Measurements from ENCODE around the gene MLN.

The MLN gene

DNA sequence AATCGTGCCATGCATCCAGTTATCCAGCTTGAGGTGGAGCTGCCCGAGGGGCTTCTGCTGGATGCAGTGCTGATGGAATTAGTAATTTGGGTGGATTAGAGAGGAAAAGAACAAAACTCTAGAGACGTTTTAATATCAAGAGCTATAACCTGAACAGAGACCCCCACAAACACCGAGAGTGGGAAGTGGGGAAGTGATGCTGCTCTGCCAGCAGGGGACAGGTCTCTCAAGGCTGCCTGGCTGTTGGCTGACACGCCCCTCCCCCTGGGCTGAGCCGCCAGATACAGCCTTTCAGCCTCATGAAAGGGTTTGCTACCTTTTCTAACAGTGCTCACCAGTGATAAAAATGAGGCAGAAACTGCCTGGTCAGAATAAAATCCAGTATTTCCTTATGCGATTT, 24.5 kb downstream of the MLN start:
- no peak for DNase-seq
- intact Hi-C loops (cut with DNase I): no loop called here

DNA sequence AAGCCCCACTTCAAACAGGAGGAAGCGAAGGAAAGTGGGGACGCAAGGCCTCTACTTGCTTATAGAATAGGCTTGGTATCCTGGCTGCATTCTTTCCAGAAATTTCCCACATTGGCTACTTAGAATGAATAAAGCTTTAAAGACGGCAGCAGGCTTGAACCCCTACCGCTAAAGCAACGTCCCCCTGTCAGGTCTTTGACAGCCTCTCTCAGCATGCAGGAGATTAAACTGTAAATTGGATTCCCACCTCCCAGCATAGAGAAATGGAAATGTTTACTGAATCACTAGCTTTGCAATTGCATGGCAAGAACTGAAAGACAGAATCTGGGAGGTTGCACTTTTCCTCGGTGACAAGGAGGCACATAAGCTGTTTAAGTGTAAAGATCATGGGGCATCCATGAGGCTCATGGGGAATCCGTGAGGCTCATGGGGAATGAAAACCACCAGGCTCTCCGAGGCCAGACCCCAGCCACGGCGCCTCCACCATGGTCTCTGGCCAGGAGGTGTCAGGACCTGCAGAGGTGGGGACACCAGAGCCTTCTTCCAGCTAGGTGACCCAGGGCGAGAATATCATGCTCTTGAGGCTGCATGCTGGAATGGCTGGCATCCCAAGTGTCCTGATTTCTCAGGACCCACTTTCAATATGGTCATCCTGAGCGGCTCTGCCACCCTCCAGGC, 25.2 kb downstream of the MLN start:
- intact Hi-C loops (cut with DNase I): no loop called here
- DNase-seq: no peak

DNA sequence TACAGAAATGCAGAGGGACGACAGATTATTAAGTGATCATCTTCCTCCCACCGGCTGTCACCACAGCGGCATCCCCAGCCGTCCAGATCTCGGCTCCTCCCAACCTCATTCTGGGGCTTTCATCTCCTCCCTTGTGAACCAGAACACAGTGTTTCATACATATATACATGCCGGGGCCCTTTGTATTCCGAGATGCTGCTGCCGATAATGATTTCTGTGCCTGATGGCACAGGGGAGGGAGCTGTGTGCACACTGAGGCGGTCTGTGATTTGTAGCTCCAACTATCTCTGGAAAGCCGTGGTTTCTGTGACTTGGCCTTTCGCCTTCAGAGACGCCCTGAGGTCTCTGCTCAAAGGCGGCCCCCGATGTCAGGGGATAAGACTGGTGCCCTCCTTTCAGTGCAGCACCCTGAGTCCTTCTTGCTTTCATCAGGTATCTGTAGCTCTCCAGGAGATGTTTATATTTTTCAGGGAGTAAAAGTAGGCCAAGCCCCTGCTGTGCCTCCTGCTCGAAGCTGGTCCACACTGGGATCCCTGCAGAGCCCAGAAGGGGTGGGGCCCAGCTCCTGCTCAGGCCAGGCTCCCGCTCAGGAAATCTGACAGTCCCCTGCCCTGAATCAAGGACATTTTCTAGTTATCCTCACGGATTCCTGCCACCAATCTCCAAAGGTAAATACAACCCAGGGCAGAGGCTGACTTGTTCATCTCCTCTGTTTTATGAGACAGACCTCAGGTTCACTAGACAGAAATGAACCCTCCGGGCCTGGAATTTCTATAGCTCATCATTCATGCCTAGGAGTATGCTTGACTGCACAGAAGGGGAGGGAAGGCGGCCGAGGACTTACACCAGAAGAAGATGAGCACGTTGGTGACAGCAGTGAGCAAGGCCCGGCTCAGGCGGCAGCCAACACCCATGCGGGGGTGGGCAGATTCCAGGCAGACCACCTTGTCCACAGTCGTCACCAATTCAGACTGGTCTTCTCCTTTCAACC, 26.1 kb downstream of the MLN start:
- DNase-seq: no peak
- intact Hi-C loops (cut with DNase I): no loop called here

DNA sequence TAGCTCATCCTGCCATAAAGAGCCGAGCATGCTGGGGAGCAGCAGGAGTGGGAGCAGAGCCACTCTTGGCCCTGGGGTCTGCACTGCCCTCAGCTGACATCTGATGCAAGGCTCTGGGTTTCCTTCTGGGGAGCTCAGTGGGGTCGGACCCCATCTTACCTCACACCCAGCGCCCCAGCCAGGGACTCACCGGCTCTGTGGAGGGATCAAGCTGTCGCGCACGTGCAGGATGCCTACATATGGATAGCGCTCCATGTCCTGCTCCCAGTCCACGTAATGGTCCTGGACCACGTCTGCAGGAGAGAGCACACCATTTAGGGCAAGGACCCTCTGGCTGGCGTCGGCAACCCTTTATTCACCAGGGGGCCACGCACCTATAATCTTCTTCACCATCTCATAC, 27.0 kb downstream of the MLN start:
- intact Hi-C loops (cut with DNase I): no loop called here
- no peak for DNase-seq

DNA sequence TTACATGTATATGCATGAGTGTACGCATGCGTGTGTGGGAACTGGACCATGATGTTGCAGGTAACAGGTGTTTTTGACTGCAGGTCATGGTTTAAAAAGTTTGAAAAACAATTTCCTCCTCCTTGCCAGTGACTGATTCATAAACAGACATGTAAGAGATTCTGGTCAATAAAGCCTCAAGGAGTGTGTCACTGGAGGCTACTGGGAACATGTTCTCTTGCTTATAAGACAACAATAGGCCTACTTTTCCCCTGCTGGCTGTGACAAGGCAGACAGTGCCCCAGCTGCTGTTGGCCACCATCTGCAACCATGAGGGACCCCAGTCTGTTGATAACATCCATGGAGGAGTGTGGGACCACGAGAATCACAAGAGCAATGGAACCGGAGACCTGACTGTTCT, 27.6 kb downstream of the MLN start:
- intact Hi-C loops (cut with DNase I): no loop called here
- no peak for DNase-seq

DNA sequence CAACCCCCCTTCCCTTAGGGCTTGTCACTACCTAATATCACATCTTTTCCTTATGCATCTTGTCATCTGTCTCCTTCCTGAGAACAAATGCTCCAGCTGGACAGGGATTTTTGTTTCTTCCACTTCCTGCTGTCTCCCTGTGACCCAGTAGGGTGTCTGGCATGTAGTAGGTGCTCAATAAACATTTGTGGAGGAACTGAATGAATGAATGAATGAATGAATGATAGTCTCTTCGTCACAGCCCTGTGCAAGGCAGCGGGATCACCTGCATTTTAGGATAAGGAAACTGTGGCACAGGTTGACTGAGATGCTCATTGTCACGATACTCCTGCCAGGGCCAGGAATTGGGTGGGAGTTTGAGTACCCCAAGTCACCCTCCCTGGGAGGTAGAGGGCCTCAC, 29.0 kb downstream of the MLN start:
- intact Hi-C loops (cut with DNase I): no loop called here
- no peak for DNase-seq

DNA sequence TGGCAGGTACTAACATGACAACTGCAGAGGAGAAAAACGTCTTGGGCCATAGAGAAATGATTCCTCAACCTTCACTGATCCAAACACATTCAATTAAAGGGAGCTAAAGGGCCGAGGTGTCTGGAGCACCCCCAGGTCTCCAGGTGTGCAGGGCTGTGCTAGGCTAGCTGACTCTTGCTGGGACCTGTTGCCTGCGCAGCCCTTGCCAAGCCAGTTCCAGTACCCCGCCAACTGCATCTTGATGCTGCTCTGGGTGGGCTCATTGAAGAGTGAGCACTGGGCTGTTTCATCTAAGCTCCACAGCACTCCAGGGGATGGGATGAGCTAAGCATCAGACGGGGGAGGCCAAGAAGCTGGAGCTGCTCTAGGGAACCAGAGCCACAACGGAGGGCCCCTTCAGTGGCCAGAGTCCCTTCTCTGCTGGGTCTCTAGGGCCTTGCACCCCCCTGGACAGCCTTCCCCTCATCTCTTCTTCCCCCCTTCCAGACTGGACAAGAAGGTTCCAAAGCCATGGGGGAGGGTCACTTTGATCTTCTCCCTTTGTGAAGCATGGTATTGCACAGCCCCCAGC, 30.8 kb downstream of the MLN start:
- DNase-seq: no peak
- intact Hi-C loops (cut with DNase I): no loop called here

DNA sequence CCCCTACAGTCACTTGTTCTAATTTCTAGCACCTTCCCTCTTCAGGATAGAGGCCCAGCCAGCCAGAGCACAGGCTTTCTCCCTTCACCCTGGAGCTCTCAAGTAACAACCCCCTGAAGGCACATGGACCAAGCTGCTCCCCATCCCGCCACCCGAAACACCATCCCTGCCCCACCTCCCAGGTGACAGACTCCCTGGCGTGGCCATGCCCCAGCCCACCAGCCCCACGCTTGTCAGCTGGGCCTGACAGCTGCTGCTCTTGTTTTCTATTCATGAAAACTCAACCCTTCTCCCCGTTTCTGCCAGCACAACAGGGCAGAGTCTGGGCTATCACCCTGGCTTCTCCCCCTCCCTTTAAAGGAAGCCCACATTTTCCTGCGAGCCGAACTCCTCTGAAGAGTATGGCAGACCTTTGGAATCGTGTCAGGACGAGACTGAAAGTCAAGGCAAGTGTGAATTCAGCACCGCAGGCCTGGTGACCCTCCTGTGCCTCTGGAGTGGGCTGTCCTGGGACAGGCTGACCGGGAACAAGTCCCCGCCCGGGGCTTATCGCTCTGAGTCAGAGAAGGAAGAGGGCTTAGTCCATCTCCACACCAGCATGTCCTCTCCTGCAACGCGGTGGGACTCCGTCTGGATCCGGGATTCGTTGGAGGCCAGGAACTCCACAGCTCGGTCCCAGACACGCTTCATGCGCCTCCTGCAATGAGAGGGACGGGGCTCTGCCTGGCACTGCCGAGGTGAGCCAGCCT, 31.5 kb downstream of the MLN start:
- intact Hi-C loops (cut with DNase I): no loop called here
- DNase-seq: no peak

DNA sequence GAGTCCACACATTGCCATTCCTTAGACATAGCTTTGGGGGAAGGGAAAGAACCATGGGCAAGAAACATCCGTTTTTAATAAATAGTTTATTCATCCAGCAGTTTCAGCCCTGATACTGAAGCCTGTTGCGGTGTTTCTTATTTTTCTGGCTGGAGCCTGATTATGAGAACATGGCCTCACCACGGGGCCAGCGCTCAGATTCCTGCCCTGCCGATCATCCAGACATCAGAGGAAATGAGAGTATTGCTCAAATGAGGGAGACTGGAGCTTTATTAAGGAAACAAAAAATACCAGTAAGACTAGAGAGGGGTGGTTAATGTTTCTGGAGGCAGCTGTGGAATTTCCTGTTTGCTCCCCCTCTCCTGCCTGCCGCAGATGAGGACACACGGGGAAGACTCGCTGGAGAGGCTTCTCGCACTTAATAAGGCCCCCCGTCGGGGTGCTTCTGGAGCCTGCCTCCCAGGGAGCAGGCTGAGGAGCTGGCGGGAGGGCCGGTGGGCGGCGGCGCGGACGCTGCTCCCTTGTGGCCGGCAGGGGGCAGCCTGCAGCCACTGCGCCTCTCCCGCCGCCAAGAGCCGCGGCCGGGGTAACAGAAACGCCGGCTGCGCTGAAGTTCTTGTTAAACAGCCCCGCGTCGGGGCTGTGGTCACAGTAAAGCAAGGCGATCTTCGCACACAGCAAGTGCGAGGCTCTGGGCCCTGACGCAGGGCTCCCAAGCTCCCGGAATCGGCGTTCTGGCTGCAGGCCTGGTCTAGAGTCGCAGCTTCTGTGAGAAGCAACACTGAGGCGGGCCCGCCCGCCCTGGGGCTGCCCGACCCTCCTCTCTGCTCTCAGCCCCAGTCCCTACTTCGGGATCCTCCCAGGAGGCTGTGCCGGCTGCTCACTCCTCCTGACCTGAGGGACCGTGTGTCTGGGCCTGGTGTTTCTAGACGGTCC, 32.4 kb downstream of the MLN start:
- DNase-seq: peak in 41 of 42 donors; percentile 29 to 83 (median 63)
- intact Hi-C loops (cut with DNase I): no loop called here

DNA sequence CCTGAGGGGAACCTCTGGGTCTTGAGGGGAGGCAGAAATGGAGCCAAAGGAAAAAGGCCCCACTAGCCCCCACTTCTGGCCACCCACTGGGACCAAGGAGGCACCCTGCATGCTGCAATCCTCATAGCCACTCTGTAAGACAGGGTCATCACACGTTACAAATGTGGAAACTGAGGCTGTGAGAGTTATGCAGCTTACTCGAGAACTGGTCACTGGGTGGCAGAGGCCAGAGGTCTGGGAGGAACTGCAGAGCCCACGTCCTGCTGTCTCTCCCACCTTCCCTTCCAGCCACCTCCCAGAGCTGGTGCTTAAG, 33.0 kb downstream of the MLN start:
- no peak for DNase-seq
- intact Hi-C loops (cut with DNase I): no loop called here

DNA sequence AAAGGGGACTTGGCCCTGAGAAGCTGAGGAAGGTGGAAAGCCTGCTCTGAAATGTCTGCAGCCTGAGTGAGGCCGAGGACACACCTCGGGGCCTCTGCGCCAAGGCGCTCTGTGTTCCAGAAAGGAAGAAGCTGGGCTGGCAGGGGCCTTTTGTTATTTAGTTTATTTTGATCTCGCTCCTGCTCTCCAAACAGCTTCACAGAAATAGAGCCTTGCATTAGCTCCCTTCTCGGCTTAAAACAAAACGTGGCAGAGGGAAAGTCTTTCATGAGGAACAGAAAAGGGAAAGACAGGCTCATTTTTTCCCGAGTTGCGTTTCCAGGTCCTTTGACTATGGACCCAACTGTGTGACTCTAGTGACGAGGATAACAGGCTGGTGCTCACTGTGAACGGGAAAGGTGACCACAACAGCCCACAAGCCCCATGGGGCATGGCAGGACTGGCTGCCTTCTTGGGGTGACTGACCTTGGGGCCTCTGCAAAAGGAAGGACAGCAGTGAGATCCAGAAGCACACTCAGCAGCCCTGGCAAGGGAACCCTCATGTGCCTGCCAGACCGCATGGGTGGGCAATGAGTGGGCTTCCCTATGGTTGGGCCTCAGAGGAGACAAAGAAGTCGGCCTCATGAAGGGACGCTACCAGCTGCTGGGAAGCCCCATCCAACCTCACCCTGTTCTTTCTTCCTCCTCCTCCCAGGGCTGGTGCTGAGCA, 33.5 kb downstream of the MLN start:
- intact Hi-C loops (cut with DNase I): no loop called here
- peak in 1 of 42 donors; percentile 7 for DNase-seq

DNA sequence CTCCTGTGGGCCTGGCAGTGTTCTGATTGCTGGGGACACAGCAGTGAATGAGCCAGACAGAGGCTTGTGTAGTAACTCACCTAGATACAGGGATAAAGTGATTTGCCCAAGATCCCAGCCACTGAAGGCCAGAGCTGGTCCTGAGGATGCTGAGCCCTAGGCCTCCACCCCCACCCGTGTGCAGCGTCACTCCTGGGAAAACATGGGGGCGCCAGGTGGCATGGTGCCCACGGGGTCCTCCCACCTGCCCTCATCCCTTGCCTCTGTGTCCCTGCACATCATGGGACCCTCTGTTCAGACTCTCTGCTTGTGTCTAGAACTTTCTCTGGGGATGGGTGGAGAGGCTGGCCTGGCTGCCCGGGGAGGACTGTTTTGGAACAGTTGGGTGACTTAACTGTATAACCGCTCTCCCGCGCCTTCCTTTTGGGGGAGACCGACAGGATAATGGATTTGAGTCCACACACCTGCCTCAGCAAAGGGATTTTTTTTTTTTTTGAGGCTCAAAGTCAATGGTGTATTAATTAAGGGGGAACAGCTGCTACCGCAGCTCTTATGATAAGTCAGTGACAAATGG, 34.5 kb downstream of the MLN start:
- DNase-seq: no peak
- intact Hi-C loops (cut with DNase I): loop anchor here (10.0 kb wide), 2 partner anchors 55 to 255 kb away; partner anchors contain the start of gene UQCC2

DNA sequence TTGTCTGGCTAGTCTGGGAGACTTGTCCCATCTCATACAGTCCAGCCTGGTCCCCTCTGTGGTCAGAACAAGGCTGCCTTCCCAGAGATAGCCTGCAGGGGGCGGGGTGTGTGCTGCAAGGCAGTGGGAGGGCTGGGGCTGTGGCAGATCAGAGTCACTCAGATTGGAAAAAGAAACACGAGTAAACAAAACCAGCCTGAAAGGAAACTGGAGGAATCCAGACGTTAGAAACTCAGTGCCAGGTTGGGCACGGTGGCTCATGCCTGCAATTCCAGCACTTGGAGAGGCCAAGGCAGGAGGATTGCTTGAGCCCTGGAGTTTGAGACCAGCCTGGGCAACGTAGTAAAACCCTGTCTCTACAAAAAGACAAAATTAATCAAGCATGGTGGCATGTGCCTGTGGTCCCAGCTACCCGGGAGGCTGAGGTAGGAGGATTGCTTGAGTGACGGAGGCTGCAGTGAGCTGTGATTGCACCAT, 35.1 kb downstream of the MLN start:
- intact Hi-C loops (cut with DNase I): loop anchor here (10.0 kb wide), 2 partner anchors 54 to 256 kb away; partner anchors contain the start of gene UQCC2
- DNase-seq: peak; percentile 48 to 91 (median 78)

DNA sequence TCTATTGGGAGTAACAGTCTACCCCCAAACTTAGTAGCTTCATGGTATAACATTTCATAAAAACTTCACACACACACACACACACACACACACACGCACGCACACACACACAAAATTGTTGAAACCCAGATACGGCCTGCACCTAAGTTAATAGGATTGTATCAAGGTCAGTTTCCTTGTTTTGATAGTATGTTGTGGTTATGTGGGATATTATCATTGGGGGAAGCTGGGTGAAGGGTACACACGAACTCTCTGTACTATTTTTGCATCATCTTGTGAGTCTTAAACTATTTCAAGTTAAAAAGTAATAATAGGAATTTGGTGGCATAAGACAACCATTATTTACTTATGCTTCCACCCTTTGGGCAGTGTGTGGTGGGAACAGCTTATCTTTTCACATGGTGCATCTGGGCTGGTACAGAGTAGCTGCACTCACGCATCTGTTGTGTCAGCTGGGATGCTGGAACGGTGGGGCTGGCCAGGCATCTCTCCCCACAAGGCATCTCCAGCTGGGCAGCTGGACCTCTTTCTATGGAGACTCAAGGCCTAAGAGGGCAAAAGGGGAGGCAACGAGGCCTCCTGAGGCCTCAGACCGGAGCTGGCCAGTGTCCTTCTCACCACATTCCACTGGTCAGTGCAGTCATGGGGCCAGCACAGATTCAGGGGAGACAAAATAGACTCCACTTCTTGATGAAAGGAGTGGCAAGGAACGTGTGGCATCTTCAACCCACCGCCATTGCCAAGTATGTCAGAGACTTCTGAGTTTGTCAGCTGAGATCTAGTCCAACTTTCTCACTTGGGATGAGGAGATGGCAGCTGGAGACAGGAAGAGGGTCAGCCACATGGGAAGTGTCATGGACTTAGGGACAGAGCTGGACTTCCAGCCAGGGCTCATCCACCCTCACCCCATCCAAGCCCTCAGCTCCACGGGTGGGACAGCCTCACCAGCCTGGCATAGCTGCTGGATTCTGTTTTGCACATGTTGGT, 36.6 kb downstream of the MLN start:
- intact Hi-C loops (cut with DNase I): loop anchor here (10.0 kb wide), 2 partner anchors 52 to 258 kb away; partner anchors contain the start of gene UQCC2
- DNase-seq: no peak

DNA sequence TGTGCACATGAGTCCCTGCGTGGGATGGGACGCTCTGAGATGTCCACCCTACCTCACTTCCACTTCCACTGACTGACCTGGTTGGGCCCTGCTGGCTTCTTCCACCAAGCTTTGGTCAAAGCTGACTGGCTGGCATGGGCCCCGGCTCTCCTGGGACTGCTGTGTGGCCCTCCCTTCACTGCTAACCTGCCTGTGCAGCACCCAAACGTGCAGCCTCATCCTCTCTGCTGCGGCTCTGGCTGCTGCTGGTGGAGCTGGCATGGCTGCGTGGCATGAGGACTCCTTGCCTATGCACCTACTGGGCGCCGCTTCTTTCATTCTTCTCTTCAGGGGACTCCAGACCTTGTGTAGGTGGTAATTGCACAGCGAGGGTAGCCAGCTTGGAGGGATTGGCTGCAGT, 38.4 kb downstream of the MLN start:
- no peak for DNase-seq
- intact Hi-C loops (cut with DNase I): loop anchor here (10.0 kb wide), 2 partner anchors 51 to 259 kb away; partner anchors contain the start of gene UQCC2

DNA sequence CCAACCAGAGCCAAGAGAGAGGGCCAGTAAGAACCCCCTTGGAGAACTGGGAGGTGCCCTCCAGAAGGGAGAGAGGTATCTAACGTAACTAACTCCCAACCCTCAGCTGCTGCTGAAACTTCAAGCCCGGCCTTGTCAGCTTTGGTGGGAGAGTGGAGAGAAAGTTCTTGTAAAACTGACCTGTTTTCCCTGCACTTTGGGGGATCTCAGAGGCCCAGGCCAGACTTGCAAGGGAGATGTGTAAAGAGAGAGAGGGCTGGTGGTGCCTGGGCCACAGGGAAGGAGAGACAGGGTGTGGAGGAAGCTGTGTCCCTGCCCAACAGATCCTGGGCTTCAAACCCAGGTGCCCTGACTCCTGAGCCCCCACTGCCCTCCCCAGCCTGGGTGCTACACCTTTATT, 39.8 kb downstream of the MLN start:
- intact Hi-C loops (cut with DNase I): loop anchor here (10.0 kb wide), 2 partner anchors 49 to 261 kb away; partner anchors contain the start of gene UQCC2
- no peak for DNase-seq

Measured in head of caudate nucleus (tissue), 42 donors.